PC-9 (cell line): ENCODE measurements around the gene HMOX1.

Experiments
- EZH2 ChIP-seq: fragments of 200-600 bp; sonication (generic); IDR thresholded peaks from 2 replicates; pipeline ENCODE4 v1.8.0; 2017; ENCODE audit warnings: antibody characterized with exemption, low read depth
- TF ChIP-seq, protein P1 (sequence below): fragments of 200-600 bp; sonication (generic); conservative IDR thresholded peaks from 2 replicates; pipeline ENCODE4 v1.6.1; 2017; ENCODE audit warnings: mixed run types, antibody characterized with exemption, mild to moderate bottlenecking, moderate library complexity

- TF ChIP-seq, protein P1, sequence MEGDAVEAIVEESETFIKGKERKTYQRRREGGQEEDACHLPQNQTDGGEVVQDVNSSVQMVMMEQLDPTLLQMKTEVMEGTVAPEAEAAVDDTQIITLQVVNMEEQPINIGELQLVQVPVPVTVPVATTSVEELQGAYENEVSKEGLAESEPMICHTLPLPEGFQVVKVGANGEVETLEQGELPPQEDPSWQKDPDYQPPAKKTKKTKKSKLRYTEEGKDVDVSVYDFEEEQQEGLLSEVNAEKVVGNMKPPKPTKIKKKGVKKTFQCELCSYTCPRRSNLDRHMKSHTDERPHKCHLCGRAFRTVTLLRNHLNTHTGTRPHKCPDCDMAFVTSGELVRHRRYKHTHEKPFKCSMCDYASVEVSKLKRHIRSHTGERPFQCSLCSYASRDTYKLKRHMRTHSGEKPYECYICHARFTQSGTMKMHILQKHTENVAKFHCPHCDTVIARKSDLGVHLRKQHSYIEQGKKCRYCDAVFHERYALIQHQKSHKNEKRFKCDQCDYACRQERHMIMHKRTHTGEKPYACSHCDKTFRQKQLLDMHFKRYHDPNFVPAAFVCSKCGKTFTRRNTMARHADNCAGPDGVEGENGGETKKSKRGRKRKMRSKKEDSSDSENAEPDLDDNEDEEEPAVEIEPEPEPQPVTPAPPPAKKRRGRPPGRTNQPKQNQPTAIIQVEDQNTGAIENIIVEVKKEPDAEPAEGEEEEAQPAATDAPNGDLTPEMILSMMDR: no peak
- no peak for TF ChIP-seq EZH2
These were observed 4.2 kb downstream of the HMOX1 start for GRCh38 chr22:35384975-35385588.
